ENCODE measurements around the gene POU2F1. TPM values are rescaled to one million over a fixed set of nuclear protein-coding genes. Genes with fewer than 3 reads are reported as not detected.

Gene POU2F1
- total and polyA plus RNA-seq, 5 donors from 2014 or later, result 5.2 to 35.3 (median 10.0) TPM

GRCh38 chr1:167364826-167365225, 144.1 kb downstream of the POU2F1 start:
- Mint-ChIP-seq H3K4me1 (peaks cover 12 to 21% (median 14%) of the 10 kb centered on the region in 4 donors), H3K9me3 (no peaks in the 10 kb centered on the region), H3K36me3 (peaks cover 10% of the 10 kb centered on the region), H3K27ac (no peak overlapping the region), H3K4me3 (no peak overlapping the region), H3K27me3 (no peaks in the 10 kb centered on the region)
- ATAC-seq (ENCODE audit: low read depth in 2 of 2) (no peak), DNase-seq (no peak)
- no peaks in the 10 kb centered on the region for H3K4me1 ChIP-seq (ENCODE audit: control insufficient read depth, insufficient read depth, low read length, poor library complexity, severe bottlenecking)
- H3K9me3 ChIP-seq (ENCODE audit: control insufficient read depth in 2 of 2, low read length in 2 of 2), result no peaks in the 10 kb centered on the region
- H3K4me3 ChIP-seq (ENCODE audit: low read depth, low read length), result no peak overlapping the region
- no peaks in the 10 kb centered on the region for H3K27me3 ChIP-seq (ENCODE audit: control insufficient read depth, insufficient read depth, low read length)
- H3K27ac ChIP-seq (ENCODE audit: insufficient read depth, low read length, poor library complexity, severe bottlenecking), result no peak overlapping the region
- H3K36me3 ChIP-seq (ENCODE audit: control insufficient read depth, insufficient read depth, low read length), result peaks cover 9% of the 10 kb centered on the region

- DNase-seq, result no peak
- peak overlapping the region in 1 of 3 donors; percentile 49 for H3K27ac Mint-ChIP-seq
- H3K36me3 ChIP-seq (ENCODE audit: control insufficient read depth, insufficient read depth, low read length), result peaks cover 9% of the 10 kb centered on the region
- H3K36me3 Mint-ChIP-seq, result peaks cover 10% of the 10 kb centered on the region
- no peak for ATAC-seq (ENCODE audit: low read depth in 2 of 2)
- no peak overlapping the region for H3K27ac ChIP-seq (ENCODE audit: insufficient read depth, low read length, poor library complexity, severe bottlenecking)
- H3K4me3 ChIP-seq (ENCODE audit: low read depth, low read length), result no peak overlapping the region
- peaks cover 8 to 17% (median 11%) of the 10 kb centered on the region in 4 donors for H3K4me1 Mint-ChIP-seq
- no peaks in the 10 kb centered on the region for H3K9me3 Mint-ChIP-seq
- H3K4me1 ChIP-seq (ENCODE audit: control insufficient read depth, insufficient read depth, low read length, poor library complexity, severe bottlenecking), result no peaks in the 10 kb centered on the region
- H3K27me3 Mint-ChIP-seq, result no peaks in the 10 kb centered on the region
- no peaks in the 10 kb centered on the region for H3K27me3 ChIP-seq (ENCODE audit: control insufficient read depth, insufficient read depth, low read length)
- H3K4me3 Mint-ChIP-seq, result no peak overlapping the region
- no peaks in the 10 kb centered on the region for H3K9me3 ChIP-seq (ENCODE audit: control insufficient read depth in 2 of 2, low read length in 2 of 2)
Observed at GRCh38 chr1:167365360-167365759, 144.7 kb downstream of the POU2F1 start.

GRCh38 chr1:167367705-167368104, 147.0 kb downstream of the POU2F1 start:
- H3K27ac ChIP-seq (ENCODE audit: insufficient read depth, low read length, poor library complexity, severe bottlenecking), result no peak overlapping the region
- no peak for DNase-seq
- ATAC-seq (ENCODE audit: low read depth in 2 of 2), result no peak
- H3K4me1 Mint-ChIP-seq, result peaks cover 0 to 4% (median 1%) of the 10 kb centered on the region in 4 donors
- H3K27ac Mint-ChIP-seq, result no peak overlapping the region
- no peaks in the 10 kb centered on the region for H3K4me1 ChIP-seq (ENCODE audit: control insufficient read depth, insufficient read depth, low read length, poor library complexity, severe bottlenecking)
- no peaks in the 10 kb centered on the region for H3K9me3 Mint-ChIP-seq
- peaks cover 24% of the 10 kb centered on the region for H3K36me3 Mint-ChIP-seq
- H3K36me3 ChIP-seq (ENCODE audit: control insufficient read depth, insufficient read depth, low read length), result peaks cover 14% of the 10 kb centered on the region
- H3K4me3 ChIP-seq (ENCODE audit: low read depth, low read length), result no peak overlapping the region
- no peak overlapping the region for H3K4me3 Mint-ChIP-seq
- no peaks in the 10 kb centered on the region for H3K27me3 Mint-ChIP-seq
- no peaks in the 10 kb centered on the region for H3K27me3 ChIP-seq (ENCODE audit: control insufficient read depth, insufficient read depth, low read length)
- H3K9me3 ChIP-seq (ENCODE audit: control insufficient read depth in 2 of 2, low read length in 2 of 2), result no peaks in the 10 kb centered on the region

- no peaks in the 10 kb centered on the region for H3K27me3 Mint-ChIP-seq
- H3K4me3 ChIP-seq (ENCODE audit: low read depth, low read length), result no peak overlapping the region
- H3K27ac Mint-ChIP-seq, result no peak overlapping the region
- peaks cover 31% of the 10 kb centered on the region for H3K36me3 Mint-ChIP-seq
- H3K4me1 ChIP-seq (ENCODE audit: control insufficient read depth, insufficient read depth, low read length, poor library complexity, severe bottlenecking), result no peaks in the 10 kb centered on the region
- H3K36me3 ChIP-seq (ENCODE audit: control insufficient read depth, insufficient read depth, low read length), result peaks cover 14% of the 10 kb centered on the region
- no peak for DNase-seq
- H3K9me3 ChIP-seq (ENCODE audit: control insufficient read depth in 2 of 2, low read length in 2 of 2), result no peaks in the 10 kb centered on the region
- peaks cover 0 to 4% (median under 1%) of the 10 kb centered on the region in 4 donors for H3K4me1 Mint-ChIP-seq
- H3K4me3 Mint-ChIP-seq, result no peak overlapping the region
- no peaks in the 10 kb centered on the region for H3K27me3 ChIP-seq (ENCODE audit: control insufficient read depth, insufficient read depth, low read length)
- no peak overlapping the region for H3K27ac ChIP-seq (ENCODE audit: insufficient read depth, low read length, poor library complexity, severe bottlenecking)
- no peak for ATAC-seq (ENCODE audit: low read depth in 2 of 2)
- H3K9me3 Mint-ChIP-seq, result no peaks in the 10 kb centered on the region
Observed at GRCh38 chr1:167369175-167369574, 148.5 kb downstream of the POU2F1 start.

GRCh38 chr1:167369933-167370332, 149.2 kb downstream of the POU2F1 start:
- ATAC-seq (ENCODE audit: low read depth in 2 of 2), result no peak
- Mint-ChIP-seq H3K27ac (no peak overlapping the region), H3K9me3 (no peaks in the 10 kb centered on the region), H3K36me3 (peaks cover 35% of the 10 kb centered on the region), H3K4me1 (peaks cover 0 to 4% (median under 1%) of the 10 kb centered on the region in 4 donors), H3K4me3 (no peak overlapping the region), H3K27me3 (no peaks in the 10 kb centered on the region)
- Histone ChIP-seq H3K4me1 (ENCODE audit: control insufficient read depth, insufficient read depth, low read length, poor library complexity, severe bottlenecking) (no peaks in the 10 kb centered on the region), H3K36me3 (ENCODE audit: control insufficient read depth, insufficient read depth, low read length) (peaks cover 14% of the 10 kb centered on the region), H3K4me3 (ENCODE audit: low read depth, low read length) (no peak overlapping the region), H3K9me3 (ENCODE audit: control insufficient read depth in 2 of 2, low read length in 2 of 2) (no peaks in the 10 kb centered on the region), H3K27ac (ENCODE audit: insufficient read depth, low read length, poor library complexity, severe bottlenecking) (no peak overlapping the region), H3K27me3 (ENCODE audit: control insufficient read depth, insufficient read depth, low read length) (no peaks in the 10 kb centered on the region)
- DNase-seq, result no peak

- Mint-ChIP-seq H3K27ac (no peak overlapping the region), H3K4me1 (peaks cover 0 to 4% (median under 1%) of the 10 kb centered on the region in 4 donors), H3K9me3 (no peaks in the 10 kb centered on the region), H3K27me3 (no peaks in the 10 kb centered on the region), H3K36me3 (peaks cover 35% of the 10 kb centered on the region), H3K4me3 (no peak overlapping the region)
- H3K4me3 ChIP-seq (ENCODE audit: low read depth, low read length), result no peak overlapping the region
- ATAC-seq (ENCODE audit: low read depth in 2 of 2) (no peak), DNase-seq (no peak)
- H3K4me1 ChIP-seq (ENCODE audit: control insufficient read depth, insufficient read depth, low read length, poor library complexity, severe bottlenecking), result no peaks in the 10 kb centered on the region
- no peaks in the 10 kb centered on the region for H3K27me3 ChIP-seq (ENCODE audit: control insufficient read depth, insufficient read depth, low read length)
- peaks cover 18% of the 10 kb centered on the region for H3K36me3 ChIP-seq (ENCODE audit: control insufficient read depth, insufficient read depth, low read length)
- no peaks in the 10 kb centered on the region for H3K9me3 ChIP-seq (ENCODE audit: control insufficient read depth in 2 of 2, low read length in 2 of 2)
- H3K27ac ChIP-seq (ENCODE audit: insufficient read depth, low read length, poor library complexity, severe bottlenecking), result no peak overlapping the region
Observed at GRCh38 chr1:167371030-167371429, 150.3 kb downstream of the POU2F1 start.

GRCh38 chr1:167373398-167373797, 152.7 kb downstream of the POU2F1 start:
- Mint-ChIP-seq H3K27me3 (no peaks in the 10 kb centered on the region), H3K9me3 (no peaks in the 10 kb centered on the region), H3K27ac (no peak overlapping the region), H3K4me3 (no peak overlapping the region), H3K4me1 (peaks cover 0 to 2% (median 0%) of the 10 kb centered on the region in 4 donors), H3K36me3 (peaks cover 40% of the 10 kb centered on the region)
- H3K4me1 ChIP-seq (ENCODE audit: control insufficient read depth, insufficient read depth, low read length, poor library complexity, severe bottlenecking), result no peaks in the 10 kb centered on the region
- ATAC-seq (ENCODE audit: low read depth in 2 of 2), result no peak
- no peaks in the 10 kb centered on the region for H3K9me3 ChIP-seq (ENCODE audit: control insufficient read depth in 2 of 2, low read length in 2 of 2)
- no peak overlapping the region for H3K4me3 ChIP-seq (ENCODE audit: low read depth, low read length)
- no peaks in the 10 kb centered on the region for H3K27me3 ChIP-seq (ENCODE audit: control insufficient read depth, insufficient read depth, low read length)
- H3K36me3 ChIP-seq (ENCODE audit: control insufficient read depth, insufficient read depth, low read length), result peaks cover 14% of the 10 kb centered on the region
- no peak for DNase-seq
- no peak overlapping the region for H3K27ac ChIP-seq (ENCODE audit: insufficient read depth, low read length, poor library complexity, severe bottlenecking)

- Histone ChIP-seq H3K4me3 (ENCODE audit: low read depth, low read length) (no peak overlapping the region), H3K36me3 (ENCODE audit: control insufficient read depth, insufficient read depth, low read length) (peaks cover 14% of the 10 kb centered on the region), H3K9me3 (ENCODE audit: control insufficient read depth in 2 of 2, low read length in 2 of 2) (no peaks in the 10 kb centered on the region), H3K27me3 (ENCODE audit: control insufficient read depth, insufficient read depth, low read length) (no peaks in the 10 kb centered on the region), H3K27ac (ENCODE audit: insufficient read depth, low read length, poor library complexity, severe bottlenecking) (no peak overlapping the region), H3K4me1 (ENCODE audit: control insufficient read depth, insufficient read depth, low read length, poor library complexity, severe bottlenecking) (no peaks in the 10 kb centered on the region)
- DNase-seq (no peak), ATAC-seq (ENCODE audit: low read depth in 2 of 2) (no peak)
- no peaks in the 10 kb centered on the region for H3K9me3 Mint-ChIP-seq
- H3K27me3 Mint-ChIP-seq, result no peaks in the 10 kb centered on the region
- peaks cover 38% of the 10 kb centered on the region for H3K36me3 Mint-ChIP-seq
- peaks cover 0 to 2% (median 0%) of the 10 kb centered on the region in 4 donors for H3K4me1 Mint-ChIP-seq
- H3K27ac Mint-ChIP-seq, result peak overlapping the region in 1 of 3 donors; percentile 40
- H3K4me3 Mint-ChIP-seq, result no peak overlapping the region
Observed at GRCh38 chr1:167373986-167374385, 153.3 kb downstream of the POU2F1 start.

Measured in CD4-positive, CD25-positive, alpha-beta regulatory T cell (primary cell).